Hepatocyte (in vitro differentiated cells): ENCODE data around the gene NYNRIN. TPM values are rescaled to one million over a fixed set of nuclear protein-coding genes. Genes with fewer than 3 reads are reported as not detected.
"Not testable (repeated sequence)": the region's sequence is repeated elsewhere in the genome, so short reads cannot be mapped to it uniquely, and the experiment has no call there.

Experiments used
- DNase-seq: peaks from one replicate; pipeline ENCODE4 v3.0.0-alpha.2; 2016; ENCODE audit warnings: low spot score
- H2AFZ ChIP-seq: fragments of 200-600 bp; sonication (generic); 2 replicates; pipeline ENCODE4 v1.6.0; 2016; ENCODE audit warnings: antibody characterized with exemption, mild to moderate bottlenecking
- H3K27ac ChIP-seq: fragments of 200-600 bp; sonication (generic); 2 replicates; pipeline ENCODE4 v1.5.1; 2016; ENCODE audit warnings: mild to moderate bottlenecking
- H3K27me3 ChIP-seq: fragments of 200-600 bp; sonication (generic); 2 replicates; pipeline ENCODE4 v1.6.1; 2016
- H3K36me3 ChIP-seq: fragments of 200-600 bp; sonication (generic); replicated peaks from 2 replicates; pipeline ENCODE4 v1.5.1; 2016; ENCODE audit warnings: low read depth; ENCODE audit not compliant: insufficient read depth
- H3K4me1 ChIP-seq: fragments of 200-600 bp; sonication (generic); 2 replicates; pipeline ENCODE4 v1.5.1; 2016; ENCODE audit warnings: mild to moderate bottlenecking, moderate library complexity; ENCODE audit not compliant: insufficient read depth
- H3K4me2 ChIP-seq: fragments of 200-600 bp; sonication (generic); 2 replicates; pipeline ENCODE4 v1.6.0; 2016
- H3K4me3 ChIP-seq: fragments of 200-600 bp; sonication (generic); 2 replicates; pipeline ENCODE4 v1.5.1; 2016; ENCODE audit warnings: mild to moderate bottlenecking
- H3K79me2 ChIP-seq: fragments of 200-600 bp; sonication (generic); 2 replicates; pipeline ENCODE4 v1.6.0; 2017; ENCODE audit warnings: mild to moderate bottlenecking
- H3K9me2 ChIP-seq: fragments of 200-600 bp; sonication (generic); replicated peaks from 2 replicates; pipeline ENCODE4 v1.6.0; 2017; ENCODE audit warnings: mild to moderate bottlenecking; ENCODE audit not compliant: insufficient read depth
- H3K9me3 ChIP-seq: fragments of 200-600 bp; sonication (generic); 2 replicates; pipeline ENCODE4 v1.5.1; 2016; ENCODE audit warnings: low read depth, mild to moderate bottlenecking
- H4K20me1 ChIP-seq: fragments of 200-600 bp; sonication (generic); 2 replicates; pipeline ENCODE4 v1.6.0; 2016; ENCODE audit warnings: mild to moderate bottlenecking; ENCODE audit not compliant: insufficient read depth, poor library complexity, severe bottlenecking
- EZH2 ChIP-seq: fragments of 200-600 bp; sonication (generic); IDR thresholded peaks from 2 replicates; pipeline ENCODE4 v1.6.1; 2016; ENCODE audit warnings: antibody characterized with exemption, mild to moderate bottlenecking, borderline replicate concordance
- EZH2phosphoT487 ChIP-seq: fragments of 200-600 bp; sonication (generic); IDR thresholded peaks from one replicate; pipeline ENCODE4 v1.6.1; 2018; ENCODE audit warnings: antibody characterized with exemption, mild to moderate bottlenecking, low read depth, moderate library complexity; ENCODE audit not compliant: unreplicated experiment, severe bottlenecking
- WGBS: methylation state at CpG from one replicate; pipeline ENCODE4 v1.1.6; 2016; ENCODE audit warnings: low lambda C conversion rate; ENCODE audit errors: missing lambda C conversion rate; 5-methylcytosine and 5-hydroxymethylcytosine counted together
- polyA plus RNA-seq: library from polyadenylated mRNA; unstranded; fragments of >200 nt; fragmentation: Nextera tagmentation; extraction: Ambion mirVana; gene quantifications from 2 replicates; pipeline ENCODE4 v1.2.1, GENCODE V29; 2016
- total RNA-seq: library from RNA; depleted of rRNA; stranded (reverse); fragments of >200 nt; gene quantifications from 2 replicates; pipeline ENCODE4 v1.2.3, GENCODE V29; 2014
- TF ChIP-seq, protein P1 (sequence below): fragments of 200-600 bp; sonication (generic); IDR thresholded peaks from 2 replicates; pipeline ENCODE4 v1.5.1; 2016; ENCODE audit warnings: antibody characterized with exemption, mild to moderate bottlenecking; ENCODE audit not compliant: poor library complexity

The NYNRIN gene
- total and polyA plus RNA-seq, 2 experiments from 2014 or later, result 34.5 to 56.5 TPM

DNA sequence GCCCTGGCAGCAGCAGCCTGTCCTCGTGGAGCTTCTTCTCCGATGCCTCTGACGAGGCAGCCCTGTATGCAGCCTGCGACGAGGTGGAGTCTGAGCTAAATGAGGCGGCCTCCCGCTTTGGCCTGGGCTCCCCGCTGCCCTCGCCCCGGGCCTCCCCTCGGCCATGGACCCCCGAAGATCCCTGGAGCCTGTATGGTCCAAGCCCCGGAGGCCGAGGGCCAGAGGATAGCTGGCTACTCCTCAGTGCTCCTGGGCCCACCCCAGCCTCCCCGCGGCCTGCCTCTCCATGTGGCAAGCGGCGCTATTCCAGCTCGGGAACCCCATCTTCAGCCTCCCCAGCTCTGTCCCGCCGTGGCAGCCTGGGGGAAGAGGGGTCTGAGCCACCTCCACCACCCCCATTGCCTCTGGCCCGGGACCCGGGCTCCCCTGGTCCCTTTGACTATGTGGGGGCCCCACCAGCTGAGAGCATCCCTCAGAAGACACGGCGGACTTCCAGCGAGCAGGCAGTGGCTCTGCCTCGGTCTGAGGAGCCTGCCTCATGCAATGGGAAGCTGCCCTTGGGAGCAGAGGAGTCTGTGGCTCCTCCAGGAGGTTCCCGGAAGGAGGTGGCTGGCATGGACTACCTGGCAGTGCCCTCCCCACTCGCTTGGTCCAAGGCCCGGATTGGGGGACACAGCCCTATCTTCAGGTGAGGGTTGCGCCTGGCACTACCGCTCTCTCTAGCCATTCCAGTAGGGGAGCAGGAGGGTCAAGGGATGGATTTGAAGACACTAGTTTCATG is 28.7 kb upstream of the NYNRIN start:
- DNase-seq, result no peak
- Histone ChIP-seq H3K4me3 (no peak overlapping the region), H2AFZ (no peak overlapping the region), H3K9me3 (no peaks in the 10 kb centered on the region), H3K36me3 (no peaks in the 10 kb centered on the region), H3K27me3 (no peaks in the 10 kb centered on the region), H3K4me1 (peaks cover 4% of the 10 kb centered on the region), H3K27ac (no peak overlapping the region), H3K4me2 (peak overlapping the region; percentile 79), H4K20me1 (no peaks in the 10 kb centered on the region), H3K79me2 (peaks cover 7% of the 10 kb centered on the region), H3K9me2 (no peaks in the 10 kb centered on the region)
- TF ChIP-seq EZH2 (no peak), EZH2phosphoT487 (no peak)
- TF ChIP-seq, protein P1, sequence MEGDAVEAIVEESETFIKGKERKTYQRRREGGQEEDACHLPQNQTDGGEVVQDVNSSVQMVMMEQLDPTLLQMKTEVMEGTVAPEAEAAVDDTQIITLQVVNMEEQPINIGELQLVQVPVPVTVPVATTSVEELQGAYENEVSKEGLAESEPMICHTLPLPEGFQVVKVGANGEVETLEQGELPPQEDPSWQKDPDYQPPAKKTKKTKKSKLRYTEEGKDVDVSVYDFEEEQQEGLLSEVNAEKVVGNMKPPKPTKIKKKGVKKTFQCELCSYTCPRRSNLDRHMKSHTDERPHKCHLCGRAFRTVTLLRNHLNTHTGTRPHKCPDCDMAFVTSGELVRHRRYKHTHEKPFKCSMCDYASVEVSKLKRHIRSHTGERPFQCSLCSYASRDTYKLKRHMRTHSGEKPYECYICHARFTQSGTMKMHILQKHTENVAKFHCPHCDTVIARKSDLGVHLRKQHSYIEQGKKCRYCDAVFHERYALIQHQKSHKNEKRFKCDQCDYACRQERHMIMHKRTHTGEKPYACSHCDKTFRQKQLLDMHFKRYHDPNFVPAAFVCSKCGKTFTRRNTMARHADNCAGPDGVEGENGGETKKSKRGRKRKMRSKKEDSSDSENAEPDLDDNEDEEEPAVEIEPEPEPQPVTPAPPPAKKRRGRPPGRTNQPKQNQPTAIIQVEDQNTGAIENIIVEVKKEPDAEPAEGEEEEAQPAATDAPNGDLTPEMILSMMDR, result no peak
- 92% methylated on average over 25 of the region's 32 CpGs for WGBS

DNA sequence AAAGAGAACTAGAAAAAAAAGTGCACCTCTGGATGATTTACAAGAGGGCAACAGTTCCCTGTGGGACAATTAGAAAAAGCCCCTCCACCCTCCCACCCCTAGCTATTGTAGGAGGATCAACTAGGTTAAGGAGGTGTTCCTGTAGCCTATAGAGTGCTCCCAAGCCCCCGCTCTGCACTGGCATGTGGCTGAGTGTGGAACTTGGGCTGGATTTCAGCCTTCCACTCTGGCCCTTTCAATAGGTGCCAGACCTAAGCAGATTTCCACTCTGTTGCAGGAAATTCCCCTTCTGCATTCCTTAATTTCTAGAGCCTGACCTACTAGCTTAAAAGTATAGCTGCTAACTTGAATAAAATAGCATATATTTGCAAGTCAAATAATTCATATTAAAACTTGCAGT is 28.1 kb upstream of the NYNRIN start:
- TF ChIP-seq, protein P1, result no peak
- TF ChIP-seq EZH2phosphoT487 (no peak), EZH2 (no peak)
- H3K27me3 ChIP-seq, result no peaks in the 10 kb centered on the region
- no peaks in the 10 kb centered on the region for H3K9me3 ChIP-seq
- H2AFZ ChIP-seq, result no peak overlapping the region
- DNase-seq, result no peak
- H4K20me1 ChIP-seq, result no peaks in the 10 kb centered on the region
- no peaks in the 10 kb centered on the region for H3K4me1 ChIP-seq
- H3K4me3 ChIP-seq, result no peak overlapping the region
- peaks cover 7% of the 10 kb centered on the region for H3K79me2 ChIP-seq
- no peak overlapping the region for H3K27ac ChIP-seq
- H3K4me2 ChIP-seq, result peak overlapping the region; percentile 35
- no peaks in the 10 kb centered on the region for H3K36me3 ChIP-seq
- WGBS, result 78% methylated on average over 1 of the region's 1 CpG
- no peaks in the 10 kb centered on the region for H3K9me2 ChIP-seq

DNA sequence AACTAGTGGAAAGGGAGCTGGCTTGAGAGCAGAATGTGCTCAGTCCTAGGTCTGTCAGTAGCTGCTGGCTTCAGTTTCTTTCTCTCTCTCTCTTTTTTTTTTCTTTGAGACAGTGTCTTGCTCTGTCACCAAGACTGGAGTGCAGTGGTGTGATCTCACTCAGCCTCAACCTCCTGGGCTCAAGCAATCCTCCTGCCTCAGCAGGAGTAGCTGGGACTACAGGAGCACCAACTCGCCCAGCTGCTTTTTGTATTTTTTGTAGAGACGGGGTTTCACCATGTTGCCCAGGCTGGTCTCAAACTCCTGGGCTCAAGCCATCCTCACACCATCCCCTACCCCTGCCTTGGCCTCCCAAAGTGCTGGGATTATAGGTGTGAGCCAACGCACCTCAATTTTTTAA is 27.2 kb upstream of the NYNRIN start:
- H2AFZ ChIP-seq, H3K27me3 ChIP-seq, H3K9me3 ChIP-seq, H3K79me2 ChIP-seq, H3K4me1 ChIP-seq, H4K20me1 ChIP-seq, H3K4me3 ChIP-seq, DNase-seq, H3K27ac ChIP-seq, H3K36me3 ChIP-seq, H3K9me2 ChIP-seq: not testable (repeated sequence)
- WGBS, result 90% methylated on average over 3 of the region's 3 CpGs
- H3K4me2 ChIP-seq, result peak overlapping the region; percentile 35

DNA sequence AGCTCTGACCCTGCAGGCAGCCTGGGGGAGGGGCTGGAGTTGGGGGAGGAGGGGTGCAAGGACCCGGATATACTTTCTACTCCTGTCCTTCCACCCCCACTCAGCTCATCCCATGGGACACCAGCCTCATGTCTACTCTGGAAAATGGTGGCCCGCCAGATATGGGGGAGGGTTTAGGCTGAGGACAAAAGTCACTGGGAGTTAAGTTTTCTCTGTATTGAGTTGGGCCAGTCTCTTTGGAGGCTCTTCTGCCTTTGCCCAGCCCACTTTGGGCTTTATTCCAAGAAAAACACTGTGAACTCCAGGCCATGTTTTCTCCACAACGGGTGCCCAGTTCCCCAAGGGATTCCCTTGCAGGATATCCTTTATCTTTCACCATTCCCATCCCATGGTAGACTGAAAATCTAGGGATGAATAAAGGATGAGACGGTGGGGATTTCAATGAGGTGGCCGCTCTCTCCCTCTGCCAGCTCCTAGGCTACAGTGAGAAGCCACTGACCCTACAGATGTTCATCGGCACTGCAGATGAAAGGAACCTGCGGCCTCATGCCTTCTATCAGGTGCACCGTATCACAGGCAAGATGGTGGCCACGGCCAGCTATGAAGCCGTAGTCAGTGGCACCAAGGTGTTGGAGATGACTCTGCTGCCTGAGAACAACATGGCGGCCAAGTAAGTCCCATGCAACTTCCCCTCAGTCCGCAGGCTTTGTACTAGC is 25.9 kb upstream of the NYNRIN start:
- Histone ChIP-seq H3K4me2 (no peak overlapping the region), H4K20me1 (no peaks in the 10 kb centered on the region), H3K27me3 (no peaks in the 10 kb centered on the region), H3K27ac (no peak overlapping the region), H3K9me2 (no peaks in the 10 kb centered on the region), H3K79me2 (peaks cover 7% of the 10 kb centered on the region), H3K4me1 (peaks cover 6% of the 10 kb centered on the region), H3K9me3 (no peaks in the 10 kb centered on the region), H3K4me3 (no peak overlapping the region), H2AFZ (no peak overlapping the region), H3K36me3 (no peaks in the 10 kb centered on the region)
- 92% methylated on average over 12 of the region's 12 CpGs for WGBS
- no peak for DNase-seq
- TF ChIP-seq EZH2phosphoT487 (no peak), EZH2 (no peak)
- TF ChIP-seq, protein P1, result no peak
